ENCODE results near the gene OLFML2A. TPM values are rescaled to one million over a fixed set of nuclear protein-coding genes. Genes with fewer than 3 reads are reported as not detected.

OLFML2A gene
- polyA plus RNA-seq, 6 donors from 2014 or later = 0.09 to 0.39 (median 0.16) TPM; not detected in 1

DNA sequence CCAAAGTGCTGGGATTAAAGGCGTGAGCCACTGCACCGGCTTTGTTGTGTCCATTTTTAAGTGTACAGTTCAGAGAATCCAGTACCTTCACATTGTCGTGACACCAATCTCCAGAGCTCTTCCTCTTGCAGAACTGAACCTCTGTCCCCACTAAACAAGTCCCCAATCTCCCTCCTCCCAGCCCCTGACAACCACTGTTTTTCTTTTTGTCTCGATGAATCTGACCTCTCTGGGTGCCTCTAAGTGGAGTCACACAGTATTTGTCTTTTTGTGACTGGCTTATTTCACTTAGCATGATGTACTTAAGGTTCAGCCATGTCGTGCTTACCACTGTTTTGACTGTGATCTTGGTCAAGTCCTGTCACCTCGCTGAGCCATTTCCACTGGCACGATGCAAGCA, 77.9 kb downstream of the OLFML2A start:
- ATAC-seq (ENCODE audit: low read depth in 2 of 2) = no peak
- Mint-ChIP-seq H3K27ac (peak overlapping the region in 4 of 6 donors; percentile 42 to 96 (median 78)), H3K4me3 (peak overlapping the region in 2 of 8 donors; percentile 2 to 31), H3K4me1 (peaks cover 4 to 24% (median 18%) of the 10 kb centered on the region in 3 donors), H3K9me3 (no peaks in the 10 kb centered on the region), H3K36me3 (peaks cover 0 to 3% of the 10 kb centered on the region in 2 donors), H3K27me3 (peaks cover 0 to 9% (median 0%) of the 10 kb centered on the region in 3 donors)
- DNase-seq = no peak

DNA sequence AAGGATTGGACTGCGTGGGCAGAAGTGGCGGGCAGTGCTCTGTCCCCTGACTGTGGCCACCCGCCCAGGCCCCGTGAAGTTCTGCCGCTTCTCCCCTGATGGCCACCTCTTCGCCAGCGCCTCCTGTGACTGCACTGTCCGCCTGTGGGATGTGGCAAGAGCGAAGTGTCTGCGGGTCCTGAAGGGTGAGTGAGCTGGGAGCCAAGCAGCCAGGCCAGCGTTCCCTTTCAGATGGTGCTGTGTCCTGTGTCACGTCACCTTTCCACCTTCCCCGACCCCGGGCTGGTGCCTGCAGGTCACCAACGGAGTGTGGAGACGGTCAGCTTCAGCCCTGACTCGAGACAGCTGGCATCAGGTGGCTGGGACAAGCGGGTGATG, 78.6 kb downstream of the OLFML2A start:
- no peak for DNase-seq
- no peaks in the 10 kb centered on the region for H3K9me3 Mint-ChIP-seq
- H3K4me1 Mint-ChIP-seq = peaks cover 11 to 31% (median 25%) of the 10 kb centered on the region in 3 donors
- H3K36me3 Mint-ChIP-seq = peaks cover 0 to 11% of the 10 kb centered on the region in 2 donors
- H3K27ac Mint-ChIP-seq = peak overlapping the region in 1 of 6 donors; percentile 83
- no peak for ATAC-seq (ENCODE audit: low read depth in 2 of 2)
- H3K4me3 Mint-ChIP-seq = peak overlapping the region in 1 of 8 donors; percentile 30
- peaks cover 0 to 9% (median 0%) of the 10 kb centered on the region in 3 donors for H3K27me3 Mint-ChIP-seq

DNA sequence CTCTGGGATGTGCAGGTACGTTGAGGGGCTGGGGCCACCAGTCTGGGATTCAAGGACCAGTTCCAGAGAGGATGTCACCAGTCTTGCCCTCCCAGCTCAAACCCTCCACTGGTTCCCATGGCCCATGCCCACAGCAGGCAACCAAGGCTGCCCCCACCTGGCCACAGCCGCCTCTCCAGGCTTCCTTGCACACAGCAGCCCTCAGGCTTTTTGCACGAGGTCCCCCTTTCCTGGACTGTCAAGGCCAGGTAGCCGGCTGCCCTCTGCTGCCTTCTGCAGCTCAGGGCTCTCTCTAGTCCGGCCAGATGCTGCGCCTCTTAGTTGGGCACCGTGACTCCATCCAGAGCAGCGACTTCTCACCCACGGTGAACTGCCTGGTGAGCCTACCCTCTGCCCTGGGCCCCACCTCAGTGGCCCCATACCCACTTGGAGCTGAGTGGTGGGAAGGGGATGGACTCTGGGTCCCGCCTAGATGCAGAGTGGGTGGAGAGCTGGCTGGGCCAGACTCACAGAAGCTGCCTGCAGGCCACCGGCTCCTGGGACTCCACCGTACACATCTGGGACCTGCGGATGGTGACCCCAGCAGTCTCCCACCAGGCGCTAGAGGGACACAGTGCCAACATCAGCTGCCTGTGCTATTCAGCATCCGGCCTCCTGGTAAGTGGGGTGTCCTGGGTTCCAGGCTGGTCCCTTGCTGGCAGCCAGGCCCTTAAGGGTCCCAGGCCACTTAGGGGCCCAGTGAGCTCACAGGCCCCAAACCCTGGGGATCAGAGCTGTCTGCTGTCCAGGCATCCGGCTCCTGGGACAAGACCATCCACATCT, 79.2 kb downstream of the OLFML2A start:
- H3K4me1 Mint-ChIP-seq = peaks cover 12 to 37% (median 31%) of the 10 kb centered on the region in 3 donors
- no peak overlapping the region for H3K27ac Mint-ChIP-seq
- peak overlapping the region in 1 of 8 donors; percentile 30 for H3K4me3 Mint-ChIP-seq
- no peak for DNase-seq
- ATAC-seq (ENCODE audit: low read depth in 2 of 2) = no peak
- no peaks in the 10 kb centered on the region for H3K9me3 Mint-ChIP-seq
- H3K36me3 Mint-ChIP-seq = peaks cover 0 to 11% of the 10 kb centered on the region in 2 donors
- peaks cover 0 to 4% (median 0%) of the 10 kb centered on the region in 3 donors for H3K27me3 Mint-ChIP-seq

DNA sequence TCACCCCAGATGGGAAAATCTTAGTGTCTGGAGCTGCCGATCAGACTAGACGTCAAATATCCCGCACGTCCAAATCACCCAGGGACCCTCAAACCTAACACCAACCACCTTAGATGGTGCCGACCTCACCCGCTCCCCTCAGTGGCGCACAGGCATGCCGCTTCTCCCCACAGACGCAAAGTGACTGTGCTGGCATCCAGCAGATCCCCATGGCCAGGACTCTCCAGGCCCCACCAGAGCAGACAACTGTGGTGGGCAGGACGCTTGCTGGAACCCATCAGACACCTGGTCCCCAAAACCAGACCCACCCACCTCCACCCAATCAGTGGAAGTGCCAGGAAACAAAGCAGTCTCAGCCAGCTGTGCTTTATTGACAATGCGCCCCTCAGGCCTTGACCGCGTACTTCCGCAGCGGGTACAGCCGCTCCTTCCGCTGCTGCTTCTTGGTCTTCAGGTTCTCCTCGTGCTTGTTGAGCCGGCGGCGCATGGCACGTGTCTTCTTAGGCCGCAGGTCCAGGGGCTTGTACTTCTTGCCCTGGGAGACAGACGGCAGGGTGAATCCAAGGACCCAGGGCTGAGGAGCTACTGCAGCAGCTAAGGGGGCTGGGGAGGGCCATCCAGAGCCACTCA, 80.7 kb downstream of the OLFML2A start:
- H3K36me3 Mint-ChIP-seq = peaks cover 0 to 11% of the 10 kb centered on the region in 2 donors
- DNase-seq = no peak
- peak overlapping the region in 1 of 6 donors; percentile 32 for H3K27ac Mint-ChIP-seq
- H3K9me3 Mint-ChIP-seq = no peaks in the 10 kb centered on the region
- H3K27me3 Mint-ChIP-seq = no peaks in the 10 kb centered on the region
- H3K4me1 Mint-ChIP-seq = peaks cover 16 to 41% (median 37%) of the 10 kb centered on the region in 3 donors
- H3K4me3 Mint-ChIP-seq = no peak overlapping the region
- ATAC-seq (ENCODE audit: low read depth in 2 of 2) = no peak

DNA sequence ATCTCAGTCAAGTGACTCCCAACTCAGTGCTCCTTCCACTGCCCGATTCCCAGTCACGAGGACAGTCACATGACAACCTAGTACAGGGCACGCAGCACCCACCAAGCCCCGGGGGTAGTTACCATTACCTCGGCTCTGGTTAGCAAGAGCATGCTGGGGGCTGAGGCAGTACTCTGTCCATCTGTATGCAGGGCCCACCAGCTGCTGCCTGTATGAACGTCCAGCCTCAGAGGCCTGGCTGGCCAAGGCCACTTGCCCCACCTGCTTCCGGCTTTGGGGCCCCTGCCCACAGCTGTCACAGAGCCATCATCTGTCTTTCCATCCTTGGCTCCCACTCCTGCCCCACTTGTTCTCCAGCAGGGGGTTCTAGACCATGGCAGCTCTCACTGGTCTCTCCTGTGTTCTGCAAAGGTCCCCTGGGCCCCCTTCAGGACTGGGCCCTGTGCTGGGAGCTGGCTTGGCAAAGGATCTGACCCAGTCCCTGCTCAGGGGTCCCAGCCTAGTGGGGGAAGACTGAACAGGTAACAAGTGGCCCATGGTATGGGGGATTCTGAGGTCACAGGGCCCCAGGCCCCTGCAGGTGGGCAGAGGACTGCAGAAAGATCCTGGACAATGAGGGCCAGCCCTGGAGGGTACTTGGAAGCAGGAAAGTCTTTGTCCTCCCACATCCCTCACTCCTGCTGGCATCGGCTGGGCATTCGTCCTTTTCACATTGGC, 81.6 kb downstream of the OLFML2A start:
- Mint-ChIP-seq H3K27ac (peak overlapping the region in 1 of 6 donors; percentile 16), H3K9me3 (no peaks in the 10 kb centered on the region), H3K36me3 (peaks cover 0 to 11% of the 10 kb centered on the region in 2 donors), H3K27me3 (no peaks in the 10 kb centered on the region), H3K4me3 (peak overlapping the region in 1 of 8 donors; percentile 97), H3K4me1 (peaks cover 15 to 37% (median 35%) of the 10 kb centered on the region in 3 donors)
- DNase-seq (no peak), ATAC-seq (ENCODE audit: low read depth in 2 of 2) (no peak)

DNA sequence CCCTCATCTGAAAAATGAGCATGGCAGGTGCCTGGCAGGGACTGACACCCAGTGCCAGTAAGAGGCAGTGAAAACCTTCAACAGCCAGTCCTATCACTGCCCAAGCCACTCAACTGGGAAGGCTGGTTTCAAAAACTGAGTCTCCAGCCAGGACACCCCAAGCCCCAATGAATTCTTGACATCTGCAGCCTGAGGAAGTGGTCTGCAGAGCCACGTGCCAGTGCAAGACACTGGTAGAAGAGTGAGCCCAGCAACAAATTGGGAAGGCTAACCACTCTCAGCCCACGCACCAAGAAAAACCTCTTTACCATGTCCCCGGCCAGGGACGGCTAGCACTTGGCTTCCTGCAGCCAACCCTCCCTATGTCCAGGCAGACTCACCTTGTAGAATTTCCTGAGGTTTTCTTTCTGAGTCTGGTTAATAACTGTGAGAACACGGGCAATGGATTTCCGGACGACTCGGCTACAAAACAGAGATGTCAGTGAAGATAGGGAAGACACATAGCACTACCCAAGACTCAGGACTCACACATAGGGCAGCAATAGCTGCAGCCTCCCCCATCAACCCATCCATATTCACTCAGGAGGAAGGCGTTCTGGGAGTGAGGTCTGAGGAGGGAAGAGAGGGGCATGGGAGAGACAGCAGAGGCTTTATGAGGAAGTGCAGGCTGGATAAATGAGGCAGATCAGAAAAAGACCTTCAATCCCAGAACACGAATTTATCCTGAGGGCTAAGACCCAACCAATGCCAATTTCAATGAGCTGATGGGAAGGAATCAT, 83.1 kb downstream of the OLFML2A start:
- Mint-ChIP-seq H3K4me1 (peaks cover 19 to 41% (median 38%) of the 10 kb centered on the region in 3 donors), H3K36me3 (peaks cover 0 to 11% of the 10 kb centered on the region in 2 donors), H3K9me3 (no peaks in the 10 kb centered on the region), H3K27me3 (no peaks in the 10 kb centered on the region), H3K4me3 (peak overlapping the region; percentile 93 to 99 (median 97)), H3K27ac (peak overlapping the region; percentile 67 to 95 (median 85))
- DNase-seq (no peak), ATAC-seq (ENCODE audit: low read depth in 2 of 2) (no peak)

DNA sequence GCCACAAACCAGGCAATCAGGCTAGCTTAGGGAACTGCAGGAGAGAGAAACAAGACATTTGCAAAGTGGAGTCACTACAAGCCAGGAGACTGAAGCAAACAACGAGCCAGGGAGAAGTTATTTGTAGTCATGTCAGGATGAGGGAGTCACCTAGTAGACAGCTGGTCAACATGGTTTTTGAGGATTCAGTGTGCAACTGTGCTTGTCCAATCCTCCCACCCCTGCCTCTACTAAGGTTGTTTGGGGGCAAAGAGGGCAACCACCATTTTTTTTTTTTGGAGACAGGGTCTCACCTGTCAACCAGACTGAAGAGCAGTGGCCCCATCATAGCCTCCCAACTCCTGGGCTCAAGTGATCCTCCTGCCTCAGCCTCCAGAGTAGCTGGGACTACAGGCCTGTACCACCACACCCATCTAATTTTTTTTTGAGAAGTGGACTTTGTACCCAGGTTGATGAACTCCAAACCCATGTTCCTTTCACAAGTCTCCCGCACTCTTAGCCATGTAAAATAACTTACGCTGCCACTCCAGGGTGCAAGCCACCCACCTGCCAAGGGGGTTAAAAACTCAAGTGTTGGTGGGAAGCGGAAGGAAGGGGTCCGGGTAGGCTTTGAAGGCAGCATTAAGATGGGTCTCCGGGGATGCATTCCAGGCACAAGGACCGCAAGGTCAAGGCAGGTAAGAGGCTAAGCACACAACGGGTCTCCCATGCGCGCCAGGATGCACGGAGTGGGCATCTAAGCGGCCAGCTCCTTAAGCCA, 83.8 kb downstream of the OLFML2A start:
- H3K4me3 Mint-ChIP-seq = peak overlapping the region; percentile 93 to 99 (median 97)
- H3K4me1 Mint-ChIP-seq = peaks cover 19 to 38% (median 36%) of the 10 kb centered on the region in 3 donors
- peaks cover 0 to 11% of the 10 kb centered on the region in 2 donors for H3K36me3 Mint-ChIP-seq
- peak overlapping the region; percentile 47 to 99 (median 93) for H3K27ac Mint-ChIP-seq
- H3K27me3 Mint-ChIP-seq = no peaks in the 10 kb centered on the region
- DNase-seq = no peak
- no peaks in the 10 kb centered on the region for H3K9me3 Mint-ChIP-seq
- ATAC-seq (ENCODE audit: low read depth in 2 of 2) = no peak

DNA sequence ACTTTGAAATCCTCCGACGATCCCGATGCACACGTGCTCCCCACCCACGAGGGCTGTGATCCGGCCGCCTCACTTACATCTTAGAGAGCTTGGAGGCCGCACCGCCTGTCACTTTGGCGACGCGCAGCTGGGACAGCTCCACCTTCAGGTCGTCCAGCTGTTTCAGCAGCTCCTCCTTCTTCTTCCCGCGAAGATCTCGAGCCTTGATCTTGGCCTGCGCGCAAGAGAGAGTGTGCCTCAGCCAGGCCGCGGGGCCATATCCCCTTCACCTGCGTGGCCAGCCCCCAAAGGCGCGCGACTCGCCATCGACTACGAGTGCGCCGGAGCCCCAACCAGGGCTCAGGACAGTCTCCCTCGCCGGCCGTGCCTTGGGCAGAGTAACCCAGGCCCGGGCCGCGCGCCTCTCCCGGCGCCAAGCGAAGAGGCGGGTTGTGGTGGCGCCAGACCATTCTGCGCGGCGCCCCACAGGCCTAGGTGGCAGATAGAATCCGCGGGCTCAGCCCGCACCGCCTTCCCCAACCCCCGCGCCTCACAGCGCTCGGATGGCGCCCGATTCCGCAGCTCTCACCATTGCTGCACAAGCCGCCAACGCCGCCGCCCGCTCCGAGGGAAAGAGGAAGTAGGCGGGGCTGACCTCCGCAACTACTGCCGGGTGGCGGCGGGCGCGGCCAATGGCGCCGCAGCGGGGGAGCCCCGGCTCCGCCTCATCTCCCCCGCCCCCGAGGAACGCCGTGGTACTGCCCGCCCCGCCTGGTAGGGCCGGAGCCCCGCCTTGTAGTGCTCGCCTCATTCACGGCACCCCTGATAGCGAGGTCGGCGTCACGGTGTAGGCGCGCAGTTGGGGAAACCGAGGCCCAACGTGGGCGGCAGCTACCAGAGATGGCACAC, 84.7 kb downstream of the OLFML2A start, which contains the start of the genes ARPC5L and RPL35:
Gene ARPC5L, plus strand, starts transcription at position 789 of the 888 bp plus-strand sequence. CDS start 7,161 bp downstream, outside the sequence.
Gene RPL35, minus strand, starts transcription at position 616 of the 888 bp plus-strand sequence. Its CDS starts 45 bp downstream, at position 571.
- Mint-ChIP-seq H3K27me3 (no peaks in the 10 kb centered on the region), H3K36me3 (peaks cover 0 to 11% of the 10 kb centered on the region in 2 donors), H3K4me3 (peak within 1 kb of the TSS; percentile 93 to 99 (median 97)), H3K4me1 (peaks cover 19 to 38% (median 36%) of the 10 kb centered on the region in 3 donors), H3K9me3 (no peaks in the 10 kb centered on the region), H3K27ac (peak within 1 kb of the TSS; percentile 94 to 99 (median 98))
- DNase-seq (peak; percentile 95), ATAC-seq (ENCODE audit: low read depth in 2 of 2) (peak; percentile 90 to 92)

DNA sequence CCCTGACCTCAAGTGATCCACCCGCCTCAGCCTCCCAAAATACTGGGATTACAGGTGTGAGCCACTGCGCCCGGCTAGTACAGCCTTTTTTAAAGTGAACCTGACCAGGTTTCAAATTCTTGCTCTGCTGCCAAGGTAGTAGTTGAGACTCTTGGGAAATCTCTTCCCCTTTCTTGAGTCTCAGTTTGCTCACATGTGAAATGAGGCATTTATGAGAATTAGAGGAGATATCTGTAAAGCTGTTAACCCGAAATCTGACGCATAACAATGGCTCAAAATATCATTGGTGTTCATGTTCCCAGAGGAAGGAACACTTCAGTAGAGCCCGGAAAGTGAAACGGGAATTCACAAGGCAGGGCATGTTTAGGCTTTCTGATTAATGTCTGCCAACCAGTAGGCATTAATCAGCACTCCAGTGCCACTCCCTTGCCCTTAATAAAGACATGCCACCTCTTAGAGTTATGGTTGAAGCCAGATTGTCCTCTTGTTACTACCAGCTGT, 86.5 kb downstream of the OLFML2A start:
- Mint-ChIP-seq H3K9me3 (no peaks in the 10 kb centered on the region), H3K36me3 (peaks cover 0 to 11% of the 10 kb centered on the region in 2 donors), H3K27ac (peak overlapping the region in 5 of 6 donors; percentile 66 to 95 (median 83)), H3K4me1 (peaks cover 30 to 50% (median 33%) of the 10 kb centered on the region in 3 donors), H3K4me3 (peak overlapping the region; percentile 56 to 97 (median 76)), H3K27me3 (no peaks in the 10 kb centered on the region)
- DNase-seq (no peak), ATAC-seq (ENCODE audit: low read depth in 2 of 2) (no peak)
